ENCODE data around the gene SYNE1. TPM values are rescaled to one million over a fixed set of nuclear protein-coding genes. Genes with fewer than 3 reads are reported as not detected.

SYNE1 gene
- total RNA-seq, 1 experiment from 2014 or later = 23.0 TPM

- H3K36me3 ChIP-seq (ENCODE audit: control insufficient read depth, insufficient read depth, low read length) = no peaks in the 10 kb centered on the region
- no peaks in the 10 kb centered on the region for H3K27me3 ChIP-seq (replicated peaks; ENCODE audit: control insufficient read depth, insufficient read depth, low read length)
- H3K4me1 ChIP-seq = peaks cover 13% of the 10 kb centered on the region; the same call in 1 of the 2 replicates
- intact Hi-C loops (cut with micrococcal nuclease; ENCODE audit: unreplicated experiment) = no loop called here
- CTCF ChIA-PET = interaction anchor here (0.6 kb wide), 1 partner anchor 528 kb away, joined by 3 read pairs; no protein-coding TSS in a partner anchor
- Mint-ChIP-seq H3K4me3 (ENCODE audit: unreplicated experiment) (peak overlapping the region; percentile 76), H3K9me3 (ENCODE audit: unreplicated experiment) (no peaks in the 10 kb centered on the region), H3K27ac (ENCODE audit: unreplicated experiment) (peak overlapping the region; percentile 94), H3K27me3 (ENCODE audit: insufficient read depth, unreplicated experiment) (peaks cover 4% of the 10 kb centered on the region), H3K4me1 (ENCODE audit: low read depth, unreplicated experiment) (no peaks in the 10 kb centered on the region), H3K36me3 (ENCODE audit: insufficient read depth, unreplicated experiment) (peaks cover 4% of the 10 kb centered on the region)
- no TSS peak for BruUV-seq (replicated peaks)
- TF ChIP-seq CTCF (IDR thresholded peaks at IDR 0.05; ENCODE audit: insufficient read depth in 1 of 2, low read depth in 1 of 2, low read length in 1 of 2, severe bottlenecking in 1 of 2, unreplicated experiment in 1 of 2) = no peak
- peak in 1 of 2 experiments; percentile 8 for DNase-seq
- H3K4me3 ChIP-seq (ENCODE audit: low read depth, low read length) = peak overlapping the region; percentile 30; the same call in 1 of the 2 replicates
- H3K9me3 ChIP-seq = no peaks in the 10 kb centered on the region
- POLR2A ChIA-PET = interaction anchor here (0.6 kb wide), 1 partner anchor 23 kb away, joined by 3 read pairs; no protein-coding TSS in a partner anchor
Observed at GRCh38 chr6:152380351-152380767, 256.8 kb downstream of the SYNE1 start.

- H3K27ac Mint-ChIP-seq (ENCODE audit: unreplicated experiment) = no peak overlapping the region
- TF ChIP-seq CTCF (IDR thresholded peaks at IDR 0.05; ENCODE audit: insufficient read depth in 1 of 2, low read depth in 1 of 2, low read length in 1 of 2, severe bottlenecking in 1 of 2, unreplicated experiment in 1 of 2) = no peak
- BruUV-seq (replicated peaks) = no TSS peak
- peaks cover 4% of the 10 kb centered on the region for H3K36me3 Mint-ChIP-seq (ENCODE audit: insufficient read depth, unreplicated experiment)
- peaks cover 4% of the 10 kb centered on the region for H3K27me3 Mint-ChIP-seq (ENCODE audit: insufficient read depth, unreplicated experiment)
- H3K4me3 Mint-ChIP-seq (ENCODE audit: unreplicated experiment) = no peak overlapping the region
- ChIA-PET CTCF (no interaction called here), POLR2A (no interaction called here)
- Histone ChIP-seq H3K27me3 (replicated peaks; ENCODE audit: control insufficient read depth, insufficient read depth, low read length) (no peaks in the 10 kb centered on the region), H3K4me1 (peaks cover 13% of the 10 kb centered on the region; the same call in 1 of the 2 replicates), H3K36me3 (ENCODE audit: control insufficient read depth, insufficient read depth, low read length) (no peaks in the 10 kb centered on the region), H3K4me3 (ENCODE audit: low read depth, low read length) (no peak overlapping the region), H3K9me3 (no peaks in the 10 kb centered on the region)
- no peaks in the 10 kb centered on the region for H3K4me1 Mint-ChIP-seq (ENCODE audit: low read depth, unreplicated experiment)
- intact Hi-C loops (cut with micrococcal nuclease; ENCODE audit: unreplicated experiment) = no loop called here
- H3K9me3 Mint-ChIP-seq (ENCODE audit: unreplicated experiment) = no peaks in the 10 kb centered on the region
- no peak for DNase-seq
Observed at GRCh38 chr6:152379423-152379822, 257.7 kb downstream of the SYNE1 start.

- Histone ChIP-seq H3K36me3 (ENCODE audit: control insufficient read depth, insufficient read depth, low read length) (no peaks in the 10 kb centered on the region), H3K4me3 (ENCODE audit: low read depth, low read length) (no peak overlapping the region), H3K9me3 (no peaks in the 10 kb centered on the region), H3K4me1 (peaks cover 13% of the 10 kb centered on the region; the same call in 1 of the 2 replicates), H3K27me3 (replicated peaks; ENCODE audit: control insufficient read depth, insufficient read depth, low read length) (no peaks in the 10 kb centered on the region)
- Mint-ChIP-seq H3K27me3 (ENCODE audit: insufficient read depth, unreplicated experiment) (peaks cover under 1% of the 10 kb centered on the region), H3K27ac (ENCODE audit: unreplicated experiment) (no peak overlapping the region), H3K4me1 (ENCODE audit: low read depth, unreplicated experiment) (no peaks in the 10 kb centered on the region), H3K4me3 (ENCODE audit: unreplicated experiment) (no peak overlapping the region), H3K9me3 (ENCODE audit: unreplicated experiment) (no peaks in the 10 kb centered on the region), H3K36me3 (ENCODE audit: insufficient read depth, unreplicated experiment) (peaks cover 4% of the 10 kb centered on the region)
- ChIA-PET CTCF (no interaction called here), POLR2A (no interaction called here)
- no peak for DNase-seq
- TF ChIP-seq CTCF (IDR thresholded peaks at IDR 0.05; ENCODE audit: insufficient read depth in 1 of 2, low read depth in 1 of 2, low read length in 1 of 2, severe bottlenecking in 1 of 2, unreplicated experiment in 1 of 2) = no peak
- intact Hi-C loops (cut with micrococcal nuclease; ENCODE audit: unreplicated experiment) = no loop called here
- no TSS peak for BruUV-seq (replicated peaks)
Observed at GRCh38 chr6:152378169-152378568, 259.0 kb downstream of the SYNE1 start.

Measured in Caco-2 (cell line).